Natural killer cell (primary cell): ENCODE measurements around the gene TBX2. TPM values are rescaled to one million over a fixed set of nuclear protein-coding genes. Genes with fewer than 3 reads are reported as not detected.
A peak's percentile ranks its signal among the peaks of the same experiment; 100 is the strongest.

Experiments used
- ATAC-seq, 3 donors: fragments of 150-1000 bp in 2 of 3; fragments of 200-7000 bp in 1 of 3; cut with Tn5 transposase; 1 replicate in 1 of 3; 2 replicates in 2 of 3; pipeline ENCODE4 v1.10.0; 2021; ENCODE audit warnings: mild to moderate bottlenecking in 2 of 3, moderate library complexity in 2 of 3
- DNase-seq, 2 donors: peaks; one replicate each; pipeline versions ENCODE4 v3.0.0 to v3.0.0-alpha.2; 2013 to 2021; ENCODE audit warnings: mixed read lengths in 1 of 2
- H3K27ac ChIP-seq: one replicate; pipeline ENCODE4 v1.5.1; 2013; ENCODE audit warnings: mild to moderate bottlenecking, low read length
- H3K27me3 ChIP-seq: one replicate; pipeline ENCODE4 v1.6.1; 2013; ENCODE audit warnings: low read length; ENCODE audit not compliant: control insufficient read depth, insufficient read depth
- H3K36me3 ChIP-seq: one replicate; pipeline ENCODE4 v1.6.1; 2013; ENCODE audit warnings: low read length; ENCODE audit not compliant: control insufficient read depth, insufficient read depth
- H3K4me1 ChIP-seq: one replicate; pipeline ENCODE4 v1.6.1; 2013; ENCODE audit warnings: low read length; ENCODE audit not compliant: control insufficient read depth, insufficient read depth
- H3K4me3 ChIP-seq: one replicate; pipeline ENCODE4 v1.5.1; 2013; ENCODE audit warnings: low read length
- H3K9me3 ChIP-seq: one replicate; pipeline ENCODE4 v1.6.1; 2013; ENCODE audit warnings: low read length; ENCODE audit not compliant: control insufficient read depth, insufficient read depth
- H3K27ac Mint-ChIP-seq, 2 donors: one replicate each; pipeline ENCODE4 v1.8.0; 2022; ENCODE audit warnings: mild to moderate bottlenecking in 2 of 2, mixed read lengths in 2 of 2, moderate library complexity in 1 of 2
- H3K27me3 Mint-ChIP-seq, 2 donors: one replicate each; pipeline ENCODE4 v1.8.0; 2022; ENCODE audit warnings: low read depth in 2 of 2, mixed read lengths in 2 of 2
- H3K36me3 Mint-ChIP-seq: one replicate; pipeline ENCODE4 v1.8.0; 2022; ENCODE audit warnings: mixed read lengths
- H3K4me1 Mint-ChIP-seq, 2 donors: one replicate each; pipeline ENCODE4 v1.8.0; 2022; ENCODE audit warnings: mixed read lengths in 2 of 2
- H3K4me3 Mint-ChIP-seq: one replicate; pipeline ENCODE4 v1.8.0; 2022; ENCODE audit warnings: mild to moderate bottlenecking, moderate library complexity, mixed read lengths
- H3K9me3 Mint-ChIP-seq, 2 donors: one replicate each; pipeline ENCODE4 v1.8.0; 2022; ENCODE audit warnings: mixed read lengths in 2 of 2
- WGBS: methylation state at CpG from one replicate; pipeline ENCODE4 v1.1.7; 2013; ENCODE audit warnings: missing lambda C conversion rate; ENCODE audit not compliant: insufficient coverage; 5-methylcytosine and 5-hydroxymethylcytosine counted together
- intact Hi-C: fragments of 100-400 bp; cut with micrococcal nuclease; formaldehyde crosslinking; loops from one replicate; pipeline ENCODE4 v1.14.2; 2022
- total RNA-seq, 4 donors: library from RNA; stranded (reverse); fragments of 120-200 nt in 1 of 4; gene quantifications; one replicate each; pipeline versions ENCODE4 v1.2.3 to v1.2.4, GENCODE V29; 2013 to 2022
- TF ChIP-seq, protein P1 (sequence below): fragments of 200-600 bp; IDR thresholded peaks from one replicate; pipeline ENCODE4 v1.8.0; 2022; ENCODE audit warnings: antibody characterized with exemption

The TBX2 gene
- total RNA-seq, 3 donors from 2014 or later (not counting 1 experiment from before 2014, with no cell fraction given) = 0.09 to 0.23 TPM; not detected in 1

DNA sequence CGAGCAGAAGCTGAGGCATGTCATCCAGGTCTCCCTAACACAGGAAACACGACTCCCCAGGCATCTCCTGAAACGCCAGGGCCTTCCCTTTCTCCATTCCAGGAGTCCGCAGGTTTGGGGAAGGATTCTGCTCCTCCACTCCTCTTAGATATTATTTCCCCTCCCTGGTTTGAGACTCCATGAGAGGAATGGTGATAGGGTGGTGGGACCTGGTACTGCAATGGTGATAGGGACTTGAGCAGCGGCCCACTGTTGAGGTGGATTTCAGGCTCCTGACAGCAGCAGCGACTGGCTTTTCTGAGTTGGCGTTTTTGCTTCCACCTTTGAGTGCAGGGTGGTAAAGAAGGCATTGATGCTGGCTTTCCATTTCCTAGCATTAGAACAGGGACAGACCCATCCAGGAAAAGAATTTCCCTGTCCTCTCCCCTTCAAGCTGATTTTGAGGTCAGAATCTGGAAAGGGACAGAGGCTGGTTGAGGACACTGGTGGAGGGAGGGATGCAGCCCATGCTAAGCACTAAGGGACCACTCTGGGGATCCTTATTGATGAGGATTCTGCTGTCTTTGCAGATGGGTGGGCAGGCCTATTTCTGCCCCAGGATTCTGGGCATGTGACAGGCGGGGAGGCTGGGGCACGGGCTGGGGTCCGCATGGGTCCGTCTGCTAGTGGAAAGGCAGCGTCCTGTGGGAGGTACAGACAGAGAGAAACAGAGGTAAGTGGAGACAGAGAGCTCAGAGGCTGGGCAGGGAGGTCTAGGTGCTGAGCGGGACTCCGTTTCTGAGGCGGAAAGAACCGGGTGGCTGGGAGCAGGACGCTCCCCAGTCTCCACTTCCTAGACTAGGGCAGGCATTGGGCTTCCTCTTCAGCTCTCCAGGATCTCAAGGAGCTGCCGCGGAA lies 51.2 kb downstream of the TBX2 start:
- Mint-ChIP-seq H3K4me1 (peaks cover 9 to 28% of the 10 kb centered on the region in 2 donors), H3K36me3 (peaks cover 8% of the 10 kb centered on the region), H3K27ac (no peak overlapping the region), H3K9me3 (no peaks in the 10 kb centered on the region), H3K27me3 (peaks cover 54 to 78% of the 10 kb centered on the region in 2 donors), H3K4me3 (peak overlapping the region; percentile 42)
- Histone ChIP-seq H3K27ac (no peak overlapping the region), H3K36me3 (no peaks in the 10 kb centered on the region), H3K9me3 (no peaks in the 10 kb centered on the region), H3K4me3 (no peak overlapping the region), H3K4me1 (peaks cover 10% of the 10 kb centered on the region), H3K27me3 (peaks cover 30% of the 10 kb centered on the region)
- WGBS = 41% methylated on average over 19 of the region's 19 CpGs
- no peak for ATAC-seq
- intact Hi-C loops = no loop called here
- TF ChIP-seq, protein P1, sequence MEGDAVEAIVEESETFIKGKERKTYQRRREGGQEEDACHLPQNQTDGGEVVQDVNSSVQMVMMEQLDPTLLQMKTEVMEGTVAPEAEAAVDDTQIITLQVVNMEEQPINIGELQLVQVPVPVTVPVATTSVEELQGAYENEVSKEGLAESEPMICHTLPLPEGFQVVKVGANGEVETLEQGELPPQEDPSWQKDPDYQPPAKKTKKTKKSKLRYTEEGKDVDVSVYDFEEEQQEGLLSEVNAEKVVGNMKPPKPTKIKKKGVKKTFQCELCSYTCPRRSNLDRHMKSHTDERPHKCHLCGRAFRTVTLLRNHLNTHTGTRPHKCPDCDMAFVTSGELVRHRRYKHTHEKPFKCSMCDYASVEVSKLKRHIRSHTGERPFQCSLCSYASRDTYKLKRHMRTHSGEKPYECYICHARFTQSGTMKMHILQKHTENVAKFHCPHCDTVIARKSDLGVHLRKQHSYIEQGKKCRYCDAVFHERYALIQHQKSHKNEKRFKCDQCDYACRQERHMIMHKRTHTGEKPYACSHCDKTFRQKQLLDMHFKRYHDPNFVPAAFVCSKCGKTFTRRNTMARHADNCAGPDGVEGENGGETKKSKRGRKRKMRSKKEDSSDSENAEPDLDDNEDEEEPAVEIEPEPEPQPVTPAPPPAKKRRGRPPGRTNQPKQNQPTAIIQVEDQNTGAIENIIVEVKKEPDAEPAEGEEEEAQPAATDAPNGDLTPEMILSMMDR = no peak
- no peak for DNase-seq

DNA sequence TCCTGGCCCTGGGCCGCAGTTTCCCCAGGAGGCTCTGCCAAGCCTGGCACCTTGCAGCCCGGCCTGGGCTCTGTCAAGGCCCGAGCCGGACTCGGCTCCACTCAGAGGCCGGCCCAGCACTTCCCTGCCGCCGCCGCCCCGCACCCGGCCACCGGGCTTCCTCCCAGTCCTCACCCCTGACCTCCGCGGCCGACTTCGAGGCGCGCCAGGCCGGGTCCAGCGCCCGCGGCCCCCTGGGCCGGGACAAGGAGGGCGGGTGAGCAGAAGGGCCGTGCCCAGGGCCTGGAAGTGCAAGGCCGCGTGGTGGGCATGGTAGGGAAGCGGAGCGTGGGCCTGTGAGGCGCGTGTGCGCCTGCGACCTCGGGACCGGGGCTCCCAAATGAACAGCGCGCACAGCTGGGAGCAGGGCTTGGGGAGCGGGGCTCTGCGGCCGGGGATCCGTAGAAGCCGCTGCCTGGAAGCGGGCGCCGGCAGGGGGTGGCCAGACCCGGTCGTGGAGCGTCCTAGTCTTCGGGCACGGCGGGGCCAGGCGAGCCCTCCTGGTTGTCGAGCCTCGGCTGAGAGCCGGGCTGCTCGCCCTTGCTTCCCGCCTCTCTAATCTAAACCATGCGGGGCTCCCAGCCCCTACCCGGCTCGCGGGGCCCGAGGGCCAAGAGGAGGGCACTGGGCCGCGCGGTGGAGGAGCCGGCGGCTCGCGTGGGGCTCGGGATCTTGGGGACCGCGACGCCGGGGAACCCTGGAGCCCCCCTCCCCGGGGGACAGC lies 52.1 kb downstream of the TBX2 start:
- Histone ChIP-seq H3K27me3 (peaks cover 36% of the 10 kb centered on the region), H3K36me3 (no peaks in the 10 kb centered on the region), H3K27ac (no peak overlapping the region), H3K9me3 (no peaks in the 10 kb centered on the region), H3K4me1 (peaks cover 11% of the 10 kb centered on the region), H3K4me3 (no peak overlapping the region)
- 4% methylated on average over 75 of the region's 75 CpGs for WGBS
- no peaks in the 10 kb centered on the region for H3K9me3 Mint-ChIP-seq
- TF ChIP-seq, protein P1 = no peak
- peak in 1 of 3 donors; percentile 38 for ATAC-seq
- H3K27me3 Mint-ChIP-seq = peaks cover 53 to 72% of the 10 kb centered on the region in 2 donors
- no peak overlapping the region for H3K4me3 Mint-ChIP-seq
- peaks cover 9 to 28% of the 10 kb centered on the region in 2 donors for H3K4me1 Mint-ChIP-seq
- no peak overlapping the region for H3K27ac Mint-ChIP-seq
- no peak for DNase-seq
- intact Hi-C loops = no loop called here
- peaks cover 8% of the 10 kb centered on the region for H3K36me3 Mint-ChIP-seq

DNA sequence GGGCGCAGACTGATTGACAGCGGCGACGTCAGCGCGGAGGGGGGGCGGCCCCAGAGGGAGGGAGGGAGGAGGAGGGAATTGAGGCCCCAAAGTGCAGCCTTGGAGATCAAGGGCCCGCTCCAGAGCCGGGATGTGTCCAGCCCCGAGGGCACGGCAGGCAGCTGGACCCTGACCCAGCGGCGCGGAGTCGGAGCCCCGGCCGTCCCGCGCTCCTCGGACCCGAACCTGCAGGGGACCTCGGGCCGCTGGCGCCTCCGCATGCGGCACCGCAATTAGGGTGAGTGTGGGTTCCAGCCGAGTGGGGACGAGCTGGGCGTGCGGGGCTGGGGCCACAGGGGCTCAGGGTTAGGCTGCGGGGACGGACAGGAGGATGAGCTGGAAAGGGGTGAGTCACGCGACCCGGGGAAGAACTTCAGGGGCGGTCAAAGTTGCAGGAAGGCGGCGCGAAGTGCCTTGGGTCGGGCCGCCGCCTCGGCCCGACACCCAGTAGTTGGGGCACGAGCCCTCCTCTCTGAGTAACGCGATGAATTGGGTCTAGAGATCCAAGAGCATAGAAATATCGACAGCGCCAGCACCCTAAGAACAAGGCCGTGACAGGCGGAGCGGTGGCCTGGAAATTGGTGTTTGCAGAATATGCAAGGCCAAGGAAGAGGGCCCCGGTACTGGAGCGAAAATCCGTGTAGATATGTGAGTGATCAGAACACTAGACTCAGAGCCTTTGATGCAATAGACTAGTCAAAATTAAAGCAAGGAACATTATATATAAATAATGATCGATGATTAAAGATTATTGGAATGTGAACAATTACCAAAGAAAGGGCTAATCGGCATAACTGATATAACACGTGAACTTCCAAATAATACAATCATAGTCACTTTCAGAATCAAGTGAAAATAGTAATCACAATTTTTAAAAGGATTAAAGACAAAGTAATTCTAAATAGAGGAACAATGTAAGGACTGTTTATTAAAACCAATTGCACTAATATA lies 53.0 kb downstream of the TBX2 start, which contains the start of gene TBX4:
Gene TBX4, plus strand, starts transcription at position 122 of the 990 bp plus-strand sequence. CDS start 4,069 bp downstream, outside the sequence.
- H3K27me3 Mint-ChIP-seq = peaks cover 55 to 70% of the 10 kb centered on the region in 2 donors
- peak within 1 kb of the TSS; percentile 42 for H3K4me3 Mint-ChIP-seq
- no peaks in the 10 kb centered on the region for H3K9me3 Mint-ChIP-seq
- intact Hi-C loops = no loop called here
- Histone ChIP-seq H3K36me3 (no peaks in the 10 kb centered on the region), H3K27ac (no peak within 1 kb of the TSS), H3K4me3 (no peak within 1 kb of the TSS), H3K27me3 (peaks cover 40% of the 10 kb centered on the region), H3K9me3 (no peaks in the 10 kb centered on the region), H3K4me1 (peaks cover 19% of the 10 kb centered on the region)
- no peak within 1 kb of the TSS for H3K27ac Mint-ChIP-seq
- ATAC-seq = peak in 1 of 3 donors; percentile 40
- WGBS = 11% methylated on average over 56 of the region's 59 CpGs
- TF ChIP-seq, protein P1 = no peak
- H3K4me1 Mint-ChIP-seq = peaks cover 9 to 33% of the 10 kb centered on the region in 2 donors
- H3K36me3 Mint-ChIP-seq = peaks cover 8% of the 10 kb centered on the region
- DNase-seq = no peak
